Thyroid gland (tissue), 4 donors: ENCODE measurements around the gene ZNF821. TPM values are rescaled to one million over a fixed set of nuclear protein-coding genes. Genes with fewer than 3 reads are reported as not detected.

Experiments
- DNase-seq, 2 donors: peaks; one replicate each; pipeline ENCODE4 v3.0.0-alpha.2; 2019
- H3K27ac ChIP-seq, 3 donors: fragments of 200-600 bp; sonication (generic); 1 replicate in 2 of 3; 2 replicates in 1 of 3; pipeline ENCODE4 v1.5.1; 2016 to 2019; ENCODE audit warnings: mild to moderate bottlenecking in 1 of 3, moderate library complexity in 1 of 3
- H3K27me3 ChIP-seq: fragments of 200-600 bp; sonication (generic); one replicate; pipeline ENCODE4 v1.5.1; 2019
- H3K36me3 ChIP-seq, 2 donors: fragments of 200-600 bp; sonication (generic); one replicate each; pipeline ENCODE4 v1.5.1; 2016 to 2019
- H3K4me1 ChIP-seq, 2 donors: fragments of 200-600 bp; sonication (generic); one replicate each; pipeline ENCODE4 v1.5.1; 2017 to 2019
- H3K4me3 ChIP-seq, 3 donors: fragments of 200-600 bp; sonication (generic); replicated peaks in 1 of 3; 1 replicate in 2 of 3; 2 replicates in 1 of 3; pipeline ENCODE4 v1.5.1; 2016; ENCODE audit warnings: mild to moderate bottlenecking in 1 of 3
- H3K9me3 ChIP-seq: fragments of 200-600 bp; sonication (generic); one replicate; pipeline ENCODE4 v1.5.1; 2017
- CTCF ChIP-seq, 6 experiments: fragments of 200-600 bp in 3 of 6; fragments of 450-650 bp in 3 of 6; sonication (generic) in 3 of 6; IDR thresholded peaks; one replicate each; pipeline ENCODE4 v1.5.1; 2016 to 2019; ENCODE audit warnings: antibody characterized with exemption in 6 of 6, mild to moderate bottlenecking in 2 of 6, inconsistent platforms in 1 of 6, moderate library complexity in 1 of 6
- POLR2A ChIP-seq, 2 donors: fragments of 450-650 bp; IDR thresholded peaks; one replicate each; pipeline ENCODE4 v1.6.1; 2017; ENCODE audit warnings: antibody characterized with exemption in 2 of 2, mild to moderate bottlenecking in 2 of 2, moderate library complexity in 1 of 2
- WGBS, 2 donors: methylation state at CpG; one replicate each; pipeline ENCODE4 v1.1.5; 2017; 5-methylcytosine and 5-hydroxymethylcytosine counted together
- intact Hi-C: fragments of 100-400 bp; cut with DNase I; formaldehyde crosslinking; loops from one replicate; pipeline ENCODE4 v1.15.1; 2023
- total RNA-seq, 4 donors: library from RNA; depleted of rRNA; stranded (reverse); fragments of >200 nt; gene quantifications; one replicate each; pipeline ENCODE4 v1.2.3, GENCODE V29; 2016

ZNF821 gene, protein sequence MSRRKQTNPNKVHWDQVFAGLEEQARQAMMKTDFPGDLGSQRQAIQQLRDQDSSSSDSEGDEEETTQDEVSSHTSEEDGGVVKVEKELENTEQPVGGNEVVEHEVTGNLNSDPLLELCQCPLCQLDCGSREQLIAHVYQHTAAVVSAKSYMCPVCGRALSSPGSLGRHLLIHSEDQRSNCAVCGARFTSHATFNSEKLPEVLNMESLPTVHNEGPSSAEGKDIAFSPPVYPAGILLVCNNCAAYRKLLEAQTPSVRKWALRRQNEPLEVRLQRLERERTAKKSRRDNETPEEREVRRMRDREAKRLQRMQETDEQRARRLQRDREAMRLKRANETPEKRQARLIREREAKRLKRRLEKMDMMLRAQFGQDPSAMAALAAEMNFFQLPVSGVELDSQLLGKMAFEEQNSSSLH
- total RNA-seq, result 10 to 100 TPM in 3 of 4 donors, 1 to 10 TPM in 1; 7.9 to 17.8 (median 11.6) TPM

DNA sequence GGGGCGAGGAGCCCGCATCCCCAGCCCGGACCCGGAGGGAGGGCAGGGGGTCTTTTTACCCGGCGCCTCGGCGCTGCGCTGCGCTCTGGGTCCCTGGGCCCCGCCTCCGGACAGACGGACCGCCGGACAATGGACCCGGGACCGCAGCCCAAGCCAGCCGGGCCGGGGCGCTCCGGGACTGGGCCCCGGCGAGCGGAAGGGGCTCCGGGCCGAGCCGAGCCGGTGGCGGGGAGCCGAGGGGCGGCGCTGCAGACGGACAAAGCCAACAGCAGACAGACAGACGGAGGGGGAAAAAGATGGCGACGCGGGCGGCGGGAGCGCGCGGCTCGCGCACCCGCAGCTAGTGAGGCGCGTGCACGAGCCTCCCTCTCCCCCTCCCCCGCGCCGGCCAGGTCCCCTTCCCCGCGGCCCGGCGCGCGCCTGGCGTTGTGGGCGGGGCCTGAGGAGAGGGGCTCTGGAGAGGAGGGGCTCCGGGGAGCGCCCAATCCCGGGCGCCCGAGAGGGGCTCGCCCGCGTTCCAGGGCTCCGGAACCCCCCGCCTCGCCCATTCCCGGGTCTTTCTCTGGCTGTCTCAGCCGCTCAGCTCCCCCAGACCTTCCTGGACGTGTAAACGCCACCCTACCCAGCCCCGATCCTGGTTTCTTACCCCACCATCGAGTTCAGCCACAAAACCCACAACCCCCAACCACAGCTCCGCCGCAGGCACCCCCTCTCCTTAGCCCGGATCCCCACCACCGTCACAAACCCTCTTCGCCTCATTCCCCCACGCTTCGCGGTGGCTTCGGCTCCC is at the start of gene ZNF821:
ZNF821 (minus strand) TSS at position 334 of the 790 bp plus-strand sequence. CDS start 4,236 bp downstream, outside the sequence.
- no peaks in the 10 kb centered on the region for H3K27me3 ChIP-seq
- H3K9me3 ChIP-seq, result no peaks in the 10 kb centered on the region
- peaks cover 0 to 3% of the 10 kb centered on the region in 2 donors for H3K36me3 ChIP-seq
- peaks cover 5% of the 10 kb centered on the region in 2 donors for H3K4me1 ChIP-seq
- TF ChIP-seq POLR2A (IDR thresholded peaks at IDR 0.05) (peak in 1 of 2 donors; percentile 65), CTCF (IDR thresholded peaks at IDR 0.05) (peak in 2 of 6 experiments; percentile 33 to 40)
- H3K4me3 ChIP-seq, result peak within 1 kb of the TSS; percentile 81 to 98 (median 85)
- intact Hi-C loops, result loop anchor here (10.0 kb wide), 2 partner anchors 69 to 81 kb away; no protein-coding TSS in a partner anchor
- H3K27ac ChIP-seq, result peak within 1 kb of the TSS; percentile 89 to 99 (median 95)
- peak; percentile 82 to 86 for DNase-seq
- WGBS, 2 donors, result 0% methylated on average over 28 to 29 of the region's 85 CpGs

DNA sequence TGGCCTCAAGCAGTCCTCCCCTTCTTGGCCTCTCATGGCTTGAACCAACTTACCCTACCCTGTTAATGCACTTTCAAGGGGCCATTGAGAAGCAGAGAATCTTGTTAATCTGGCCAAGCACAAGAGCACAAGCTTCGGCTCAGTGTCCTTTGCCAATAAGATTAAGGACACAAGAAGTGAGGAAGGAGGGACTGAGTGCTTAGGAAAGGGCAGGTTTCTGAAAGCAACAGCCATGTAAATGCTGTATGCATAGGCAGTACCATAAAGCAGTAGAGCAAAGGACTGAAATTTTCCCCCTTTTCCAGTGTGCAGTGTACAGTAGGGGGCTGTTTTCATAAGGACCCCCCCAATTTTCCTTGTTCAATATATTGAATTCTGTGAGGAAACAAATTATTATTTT is 49.0 kb upstream of the ZNF821 start:
- intact Hi-C loops, result no loop called here
- H3K27ac ChIP-seq, result no peak overlapping the region
- H3K9me3 ChIP-seq, result no peaks in the 10 kb centered on the region
- WGBS, 2 donors, result 55 to 64% methylated on average over 1 of the region's 1 CpG
- no peak overlapping the region for H3K4me3 ChIP-seq
- no peaks in the 10 kb centered on the region for H3K27me3 ChIP-seq
- peaks cover 0 to 8% of the 10 kb centered on the region in 2 donors for H3K4me1 ChIP-seq
- no peak for DNase-seq
- peaks cover 3 to 19% of the 10 kb centered on the region in 2 donors for H3K36me3 ChIP-seq
- no peak for TF ChIP-seq CTCF (IDR thresholded peaks at IDR 0.05)

DNA sequence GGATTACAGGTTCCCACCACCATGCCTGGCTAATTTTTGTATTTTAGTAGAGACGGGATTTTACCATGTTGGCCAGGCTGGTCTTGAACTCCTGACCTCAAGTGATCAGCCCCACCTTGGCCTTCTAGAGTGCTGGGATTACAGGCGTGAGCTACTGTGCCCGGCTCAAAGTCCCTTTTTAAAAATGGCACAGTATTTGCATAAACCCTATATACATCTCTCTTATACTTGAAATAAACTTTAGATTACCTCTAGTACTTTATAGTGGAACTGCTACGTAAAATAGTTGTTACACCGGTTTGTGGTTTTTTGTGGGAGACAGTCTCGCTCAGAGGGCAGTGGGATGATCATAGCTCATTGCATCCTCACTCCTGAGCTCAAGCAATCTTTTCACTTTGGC is 47.6 kb upstream of the ZNF821 start:
- H3K27me3 ChIP-seq, result no peaks in the 10 kb centered on the region
- WGBS, 2 donors, result 91 to 95% methylated on average over 6 of the region's 6 CpGs
- DNase-seq, result no peak
- peaks cover 3 to 22% of the 10 kb centered on the region in 2 donors for H3K4me1 ChIP-seq
- intact Hi-C loops, result no loop called here
- peaks cover 10 to 25% of the 10 kb centered on the region in 2 donors for H3K36me3 ChIP-seq
- H3K4me3 ChIP-seq, result no peak overlapping the region
- TF ChIP-seq CTCF (IDR thresholded peaks at IDR 0.05), result no peak
- TF ChIP-seq POLR2A (IDR thresholded peaks at IDR 0.05), result no peak
- H3K27ac ChIP-seq, result no peak overlapping the region
- no peaks in the 10 kb centered on the region for H3K9me3 ChIP-seq

DNA sequence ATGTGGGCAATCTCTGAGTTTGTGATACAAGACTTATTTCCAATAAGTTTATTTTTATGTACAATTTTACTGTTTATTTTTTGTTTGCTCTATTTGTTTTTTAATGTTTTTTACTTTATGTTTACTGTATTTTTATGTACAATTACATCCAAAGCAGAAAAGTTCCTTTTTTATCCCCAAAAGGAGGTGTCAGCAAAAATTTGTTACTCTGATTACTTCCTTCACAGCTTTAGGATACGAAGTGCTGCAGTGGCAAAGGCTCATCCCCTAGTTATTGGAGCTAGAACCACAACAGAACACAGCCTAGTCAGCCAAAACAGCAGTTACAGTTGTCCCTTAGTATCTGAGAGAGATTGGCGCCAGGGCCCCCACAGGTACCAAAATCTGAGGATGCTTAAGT is 47.0 kb upstream of the ZNF821 start:
- TF ChIP-seq CTCF (IDR thresholded peaks at IDR 0.05) (no peak), POLR2A (IDR thresholded peaks at IDR 0.05) (no peak)
- no peak for DNase-seq
- intact Hi-C loops, result no loop called here
- Histone ChIP-seq H3K27me3 (no peaks in the 10 kb centered on the region), H3K36me3 (peaks cover 15 to 31% of the 10 kb centered on the region in 2 donors), H3K4me3 (no peak overlapping the region), H3K4me1 (peaks cover 3 to 24% of the 10 kb centered on the region in 2 donors), H3K27ac (no peak overlapping the region), H3K9me3 (no peaks in the 10 kb centered on the region)
- 89 to 94% methylated on average over 2 of the region's 2 CpGs for WGBS, 2 donors
